ENCODE measurements around the gene ENO2. TPM values are rescaled to one million over a fixed set of nuclear protein-coding genes. Genes with fewer than 3 reads are reported as not detected.

Gene ENO2
- total RNA-seq, 1 donor from 2014 or later: 182 TPM

DNA sequence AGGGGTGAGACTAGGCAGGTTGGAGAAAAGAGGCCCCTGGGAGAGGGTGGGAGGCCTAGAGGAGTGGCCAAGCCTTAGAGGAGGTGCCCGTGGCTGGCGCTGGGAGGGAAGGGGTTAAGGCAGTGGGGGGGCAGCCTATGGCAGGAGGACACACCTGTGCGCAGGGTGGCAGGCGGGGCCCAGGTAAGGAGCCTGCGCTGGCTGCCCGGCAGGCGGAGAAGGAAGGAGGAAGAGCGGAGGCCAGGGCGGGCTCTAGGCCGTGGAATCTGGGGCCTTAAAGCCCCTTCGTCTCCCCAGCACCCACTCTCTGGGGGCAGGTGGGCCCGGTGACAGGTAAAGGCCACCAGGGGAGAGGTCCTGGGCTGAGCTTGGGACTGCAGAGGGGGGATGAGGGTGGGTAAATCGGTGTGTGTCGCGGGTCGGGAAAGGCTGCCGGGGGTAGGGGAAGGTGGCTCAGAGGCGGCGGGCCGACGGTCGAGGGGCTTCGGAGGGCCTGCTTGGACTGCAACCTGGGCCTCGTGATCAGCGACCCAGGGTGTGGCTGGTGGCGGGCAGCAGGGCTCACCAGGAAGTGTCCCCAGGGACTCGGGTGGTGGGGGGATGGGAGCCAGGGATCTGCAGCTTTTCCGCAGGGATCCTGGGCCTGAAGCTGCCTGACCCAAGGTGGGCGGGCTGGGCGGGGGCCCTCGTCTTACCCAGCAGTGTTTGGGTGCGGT lies 48.8 kb downstream of the ENO2 start:
- peaks cover 7% of the 10 kb centered on the region for H3K9me3 Mint-ChIP-seq (ENCODE audit: unreplicated experiment)
- peak overlapping the region; percentile 17 for H3K27ac Mint-ChIP-seq (ENCODE audit: unreplicated experiment)
- TF ChIP-seq, protein P1, sequence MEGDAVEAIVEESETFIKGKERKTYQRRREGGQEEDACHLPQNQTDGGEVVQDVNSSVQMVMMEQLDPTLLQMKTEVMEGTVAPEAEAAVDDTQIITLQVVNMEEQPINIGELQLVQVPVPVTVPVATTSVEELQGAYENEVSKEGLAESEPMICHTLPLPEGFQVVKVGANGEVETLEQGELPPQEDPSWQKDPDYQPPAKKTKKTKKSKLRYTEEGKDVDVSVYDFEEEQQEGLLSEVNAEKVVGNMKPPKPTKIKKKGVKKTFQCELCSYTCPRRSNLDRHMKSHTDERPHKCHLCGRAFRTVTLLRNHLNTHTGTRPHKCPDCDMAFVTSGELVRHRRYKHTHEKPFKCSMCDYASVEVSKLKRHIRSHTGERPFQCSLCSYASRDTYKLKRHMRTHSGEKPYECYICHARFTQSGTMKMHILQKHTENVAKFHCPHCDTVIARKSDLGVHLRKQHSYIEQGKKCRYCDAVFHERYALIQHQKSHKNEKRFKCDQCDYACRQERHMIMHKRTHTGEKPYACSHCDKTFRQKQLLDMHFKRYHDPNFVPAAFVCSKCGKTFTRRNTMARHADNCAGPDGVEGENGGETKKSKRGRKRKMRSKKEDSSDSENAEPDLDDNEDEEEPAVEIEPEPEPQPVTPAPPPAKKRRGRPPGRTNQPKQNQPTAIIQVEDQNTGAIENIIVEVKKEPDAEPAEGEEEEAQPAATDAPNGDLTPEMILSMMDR (IDR thresholded peaks at IDR 0.05; ENCODE audit: partially characterized antibody, unreplicated experiment): no peak
- H3K36me3 Mint-ChIP-seq (ENCODE audit: unreplicated experiment): no peaks in the 10 kb centered on the region
- peaks cover 3% of the 10 kb centered on the region for H3K4me1 Mint-ChIP-seq (ENCODE audit: low read depth, unreplicated experiment)
- H3K27me3 Mint-ChIP-seq (ENCODE audit: unreplicated experiment): peaks cover 5% of the 10 kb centered on the region
- DNase-seq: no peak
- peak overlapping the region; percentile 34 for H3K4me3 Mint-ChIP-seq (ENCODE audit: unreplicated experiment)

DNA sequence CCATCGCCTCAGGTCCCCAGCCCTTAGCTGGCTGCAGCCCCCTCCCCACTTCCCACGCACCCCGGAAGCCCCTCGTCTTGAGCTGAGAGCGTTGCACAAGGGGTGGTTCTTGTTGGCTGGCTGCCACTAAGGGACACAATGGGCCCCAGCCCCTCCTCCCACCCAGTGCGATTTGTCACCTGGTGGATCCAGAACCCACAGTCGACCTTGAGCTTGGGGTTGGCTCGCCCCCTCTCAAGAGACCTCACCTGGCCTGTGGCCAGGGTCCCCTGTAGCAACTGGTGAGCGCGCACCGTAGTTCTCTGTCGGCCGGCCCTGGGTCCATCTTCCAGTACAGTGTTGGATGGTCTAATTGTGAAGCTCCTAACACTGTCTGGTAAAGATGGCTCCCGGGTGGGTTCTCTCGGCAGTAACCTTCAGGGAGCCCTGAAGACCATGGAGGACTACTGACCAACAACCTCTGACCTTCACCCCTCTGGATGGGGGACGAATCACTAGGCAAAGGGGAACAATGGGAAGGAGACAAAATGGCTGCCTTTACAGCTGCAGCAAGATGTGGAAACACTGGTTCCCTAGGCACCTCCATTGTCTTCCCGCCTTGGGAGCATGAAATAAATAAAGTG lies 49.5 kb downstream of the ENO2 start:
- H3K27me3 Mint-ChIP-seq (ENCODE audit: unreplicated experiment): peaks cover 2% of the 10 kb centered on the region
- peaks cover 5% of the 10 kb centered on the region for H3K9me3 Mint-ChIP-seq (ENCODE audit: unreplicated experiment)
- no peak overlapping the region for H3K4me3 Mint-ChIP-seq (ENCODE audit: unreplicated experiment)
- H3K36me3 Mint-ChIP-seq (ENCODE audit: unreplicated experiment): no peaks in the 10 kb centered on the region
- H3K4me1 Mint-ChIP-seq (ENCODE audit: low read depth, unreplicated experiment): peaks cover 6% of the 10 kb centered on the region
- H3K27ac Mint-ChIP-seq (ENCODE audit: unreplicated experiment): peak overlapping the region; percentile 33
- DNase-seq: no peak
- TF ChIP-seq, protein P1 (IDR thresholded peaks at IDR 0.05; ENCODE audit: partially characterized antibody, unreplicated experiment): no peak

DNA sequence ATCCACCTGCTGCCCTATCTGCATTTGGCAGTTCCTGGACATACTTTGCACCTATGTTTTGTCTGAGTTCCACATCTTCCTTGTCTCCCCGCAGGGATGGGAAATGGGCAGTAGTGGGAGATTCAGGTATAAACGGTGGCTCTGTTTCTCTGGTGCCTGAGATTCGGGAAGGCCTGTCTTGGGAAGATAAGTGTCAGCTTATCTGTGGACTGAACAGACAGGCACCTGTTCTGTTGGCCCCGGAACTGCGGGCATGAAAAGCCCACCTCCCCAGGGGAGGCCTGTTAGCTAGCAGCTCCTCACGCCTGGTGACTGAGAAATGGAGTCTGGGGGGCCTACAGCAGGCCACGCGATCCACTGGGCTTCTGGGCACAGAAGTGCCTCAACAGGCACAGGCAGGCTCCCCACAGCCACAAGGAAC lies 50.2 kb downstream of the ENO2 start:
- Mint-ChIP-seq H3K27ac (ENCODE audit: unreplicated experiment) (peak overlapping the region; percentile 33), H3K36me3 (ENCODE audit: unreplicated experiment) (no peaks in the 10 kb centered on the region), H3K4me1 (ENCODE audit: low read depth, unreplicated experiment) (peaks cover 11% of the 10 kb centered on the region), H3K27me3 (ENCODE audit: unreplicated experiment) (peaks cover 2% of the 10 kb centered on the region), H3K9me3 (ENCODE audit: unreplicated experiment) (peaks cover 6% of the 10 kb centered on the region), H3K4me3 (ENCODE audit: unreplicated experiment) (no peak overlapping the region)
- TF ChIP-seq, protein P1 (IDR thresholded peaks at IDR 0.05; ENCODE audit: partially characterized antibody, unreplicated experiment): no peak
- DNase-seq: no peak

DNA sequence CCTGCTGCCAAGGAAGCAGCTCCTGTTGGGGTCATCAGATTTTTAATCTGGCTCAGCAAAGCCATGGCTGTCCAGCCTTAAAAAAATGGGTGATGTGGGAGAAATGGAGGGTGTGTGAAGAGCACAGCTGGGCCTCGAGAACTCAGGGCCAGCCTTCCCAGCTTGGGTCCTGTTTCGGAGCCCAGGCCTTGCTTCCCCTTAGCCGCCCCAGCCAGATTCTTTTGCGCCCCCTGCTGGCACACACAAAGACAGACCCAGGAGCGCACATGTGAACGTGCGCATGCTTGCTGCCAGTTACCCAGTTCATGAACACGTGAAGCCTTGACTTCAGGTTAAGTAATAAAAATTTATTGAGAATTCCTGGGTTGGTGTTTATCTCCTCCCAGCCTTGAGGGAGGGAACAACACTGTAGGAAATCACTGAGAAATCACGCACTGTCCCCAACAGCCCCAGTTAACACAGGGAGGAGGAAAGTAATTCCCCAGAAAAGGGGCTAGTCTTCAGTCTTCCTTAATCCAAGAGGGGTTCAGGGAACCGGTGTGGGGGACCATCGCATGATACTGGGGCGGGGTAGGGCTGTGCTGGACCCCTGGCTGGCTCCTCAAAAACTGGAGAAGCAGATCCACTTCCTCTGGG lies 50.8 kb downstream of the ENO2 start:
- Mint-ChIP-seq H3K9me3 (ENCODE audit: unreplicated experiment) (peaks cover 8% of the 10 kb centered on the region), H3K27me3 (ENCODE audit: unreplicated experiment) (peaks cover 2% of the 10 kb centered on the region), H3K36me3 (ENCODE audit: unreplicated experiment) (no peaks in the 10 kb centered on the region), H3K27ac (ENCODE audit: unreplicated experiment) (peak overlapping the region; percentile 33), H3K4me1 (ENCODE audit: low read depth, unreplicated experiment) (peaks cover 11% of the 10 kb centered on the region), H3K4me3 (ENCODE audit: unreplicated experiment) (no peak overlapping the region)
- TF ChIP-seq, protein P1 (IDR thresholded peaks at IDR 0.05; ENCODE audit: partially characterized antibody, unreplicated experiment): peak; percentile 90
- DNase-seq: peak; percentile 87

DNA sequence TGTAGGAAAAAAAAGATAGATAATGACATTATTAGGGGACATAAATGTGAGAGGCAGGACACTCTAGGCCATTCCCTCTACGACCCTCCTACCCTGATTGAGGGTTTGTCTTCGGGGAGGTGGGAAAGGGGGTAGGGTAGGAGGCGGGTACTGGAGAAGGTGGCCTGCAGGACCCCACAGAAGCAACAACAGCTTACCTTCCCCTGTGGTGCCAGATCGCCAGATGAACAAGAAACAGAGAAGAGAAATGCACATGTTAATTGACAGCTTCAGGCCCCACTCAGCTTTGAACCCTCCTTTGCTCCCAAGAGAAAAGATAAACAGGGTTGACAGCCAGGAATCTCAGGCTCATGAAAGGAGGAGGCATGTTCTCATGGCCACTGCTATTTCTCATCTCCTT lies 51.3 kb downstream of the ENO2 start:
- H3K4me1 Mint-ChIP-seq (ENCODE audit: low read depth, unreplicated experiment): peaks cover 12% of the 10 kb centered on the region
- H3K9me3 Mint-ChIP-seq (ENCODE audit: unreplicated experiment): peaks cover 9% of the 10 kb centered on the region
- no peaks in the 10 kb centered on the region for H3K36me3 Mint-ChIP-seq (ENCODE audit: unreplicated experiment)
- H3K4me3 Mint-ChIP-seq (ENCODE audit: unreplicated experiment): no peak overlapping the region
- peaks cover 2% of the 10 kb centered on the region for H3K27me3 Mint-ChIP-seq (ENCODE audit: unreplicated experiment)
- DNase-seq: no peak
- TF ChIP-seq, protein P1 (IDR thresholded peaks at IDR 0.05; ENCODE audit: partially characterized antibody, unreplicated experiment): no peak
- no peak overlapping the region for H3K27ac Mint-ChIP-seq (ENCODE audit: unreplicated experiment)

Data from glutamatergic neuron (in vitro differentiated cells).